Measurements from ENCODE around the gene DCHS1. TPM values are rescaled to one million over a fixed set of nuclear protein-coding genes. Genes with fewer than 3 reads are reported as not detected.

DCHS1 gene
- total RNA-seq, 2 donors from 2014 or later = 11.2 to 17.4 TPM

DNA sequence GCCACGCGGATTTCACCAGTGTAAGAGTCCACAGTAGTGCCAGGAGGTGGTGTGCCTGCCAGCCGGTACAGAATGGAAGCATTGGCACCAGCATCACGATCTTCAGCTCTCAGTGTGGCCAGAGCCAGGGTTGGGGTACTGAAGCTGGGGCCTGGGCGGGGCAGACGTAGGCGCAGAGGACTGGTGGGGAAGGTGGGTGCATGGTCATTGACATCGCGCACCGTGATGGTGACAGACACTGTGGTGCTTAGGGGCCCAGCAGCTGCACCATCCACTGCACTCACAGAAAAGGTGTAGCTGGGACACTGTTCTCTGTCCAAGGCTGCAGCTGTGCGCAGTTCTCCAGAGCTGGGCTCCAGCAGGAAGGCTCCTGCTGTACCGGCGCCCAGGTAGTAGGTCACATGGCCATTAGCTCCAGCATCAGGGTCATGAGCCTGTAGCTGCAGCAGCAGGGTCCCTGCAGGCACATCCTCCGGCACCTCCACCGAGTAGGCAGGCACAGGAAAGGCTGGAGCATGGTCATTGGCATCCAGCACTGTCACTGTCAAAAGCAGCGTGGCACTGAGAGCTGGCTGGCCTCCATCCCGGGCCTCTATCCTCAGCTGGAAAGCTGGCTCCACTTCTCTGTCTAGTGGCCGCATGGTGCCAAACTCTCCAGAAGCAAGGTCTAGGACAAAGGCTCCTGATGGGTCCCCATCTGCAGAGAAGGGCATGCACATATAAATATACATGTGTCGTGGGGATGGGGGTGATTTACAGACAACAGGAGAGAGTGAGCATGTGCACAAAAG, 28.4 kb downstream of the DCHS1 start:
- TF ChIP-seq, protein P1, sequence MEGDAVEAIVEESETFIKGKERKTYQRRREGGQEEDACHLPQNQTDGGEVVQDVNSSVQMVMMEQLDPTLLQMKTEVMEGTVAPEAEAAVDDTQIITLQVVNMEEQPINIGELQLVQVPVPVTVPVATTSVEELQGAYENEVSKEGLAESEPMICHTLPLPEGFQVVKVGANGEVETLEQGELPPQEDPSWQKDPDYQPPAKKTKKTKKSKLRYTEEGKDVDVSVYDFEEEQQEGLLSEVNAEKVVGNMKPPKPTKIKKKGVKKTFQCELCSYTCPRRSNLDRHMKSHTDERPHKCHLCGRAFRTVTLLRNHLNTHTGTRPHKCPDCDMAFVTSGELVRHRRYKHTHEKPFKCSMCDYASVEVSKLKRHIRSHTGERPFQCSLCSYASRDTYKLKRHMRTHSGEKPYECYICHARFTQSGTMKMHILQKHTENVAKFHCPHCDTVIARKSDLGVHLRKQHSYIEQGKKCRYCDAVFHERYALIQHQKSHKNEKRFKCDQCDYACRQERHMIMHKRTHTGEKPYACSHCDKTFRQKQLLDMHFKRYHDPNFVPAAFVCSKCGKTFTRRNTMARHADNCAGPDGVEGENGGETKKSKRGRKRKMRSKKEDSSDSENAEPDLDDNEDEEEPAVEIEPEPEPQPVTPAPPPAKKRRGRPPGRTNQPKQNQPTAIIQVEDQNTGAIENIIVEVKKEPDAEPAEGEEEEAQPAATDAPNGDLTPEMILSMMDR (IDR thresholded peaks at IDR 0.05) = no peak
- TF ChIP-seq POLR2AphosphoS5 (IDR thresholded peaks at IDR 0.05) (no peak), POLR2A (IDR thresholded peaks at IDR 0.05) (no peak)
- intact Hi-C loops (cut with DNase I) = no loop called here
- Histone ChIP-seq H3K27ac (no peak overlapping the region), H3K4me1 (replicated peaks) (no peaks in the 10 kb centered on the region), H3K27me3 (replicated peaks; ENCODE audit: insufficient read depth) (no peaks in the 10 kb centered on the region), H3K9me3 (no peaks in the 10 kb centered on the region), H3K36me3 (no peaks in the 10 kb centered on the region), H3K4me3 (no peak overlapping the region)
- DNase-seq (ENCODE audit: low spot score) = no peak
- 85% methylated on average over 19 of the region's 19 CpGs for WGBS

DNA sequence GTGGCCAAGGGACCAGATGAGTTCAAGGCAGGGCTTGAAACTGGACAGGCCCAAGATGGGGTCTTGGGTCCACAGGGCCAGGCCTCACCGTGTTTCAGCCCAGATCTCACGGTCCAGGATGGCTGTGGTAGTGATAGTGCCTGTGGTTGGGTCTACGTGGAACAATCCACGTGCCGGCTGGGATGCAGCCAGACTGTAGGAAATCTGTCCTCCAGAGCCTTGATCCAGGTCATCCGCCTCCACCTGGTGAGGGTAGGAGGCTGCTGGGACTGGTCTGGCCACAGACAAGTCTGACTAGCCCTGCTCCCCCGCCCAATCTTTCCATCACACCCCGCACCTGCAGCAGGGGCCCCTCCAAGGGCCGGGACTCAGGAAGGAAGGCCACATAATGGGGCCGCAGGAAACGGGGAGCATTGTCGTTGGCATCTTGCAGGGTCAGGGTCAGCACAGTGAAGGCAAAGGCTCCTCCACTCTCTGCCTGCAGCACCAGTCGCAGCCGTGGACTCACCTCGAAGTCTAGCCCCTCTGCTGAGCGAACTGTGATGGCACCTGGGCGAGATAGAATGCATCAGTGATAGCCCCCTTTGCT, 29.7 kb downstream of the DCHS1 start:
- Histone ChIP-seq H3K4me1 (replicated peaks) (no peaks in the 10 kb centered on the region), H3K4me3 (no peak overlapping the region), H3K27ac (no peak overlapping the region), H3K36me3 (no peaks in the 10 kb centered on the region), H3K9me3 (no peaks in the 10 kb centered on the region), H3K27me3 (replicated peaks; ENCODE audit: insufficient read depth) (no peaks in the 10 kb centered on the region)
- 93% methylated on average over 15 of the region's 17 CpGs for WGBS
- intact Hi-C loops (cut with DNase I) = no loop called here
- no peak for TF ChIP-seq POLR2AphosphoS5 (IDR thresholded peaks at IDR 0.05)
- TF ChIP-seq POLR2A (IDR thresholded peaks at IDR 0.05) = no peak
- TF ChIP-seq, protein P1 (IDR thresholded peaks at IDR 0.05) = no peak
- DNase-seq (ENCODE audit: low spot score) = no peak

DNA sequence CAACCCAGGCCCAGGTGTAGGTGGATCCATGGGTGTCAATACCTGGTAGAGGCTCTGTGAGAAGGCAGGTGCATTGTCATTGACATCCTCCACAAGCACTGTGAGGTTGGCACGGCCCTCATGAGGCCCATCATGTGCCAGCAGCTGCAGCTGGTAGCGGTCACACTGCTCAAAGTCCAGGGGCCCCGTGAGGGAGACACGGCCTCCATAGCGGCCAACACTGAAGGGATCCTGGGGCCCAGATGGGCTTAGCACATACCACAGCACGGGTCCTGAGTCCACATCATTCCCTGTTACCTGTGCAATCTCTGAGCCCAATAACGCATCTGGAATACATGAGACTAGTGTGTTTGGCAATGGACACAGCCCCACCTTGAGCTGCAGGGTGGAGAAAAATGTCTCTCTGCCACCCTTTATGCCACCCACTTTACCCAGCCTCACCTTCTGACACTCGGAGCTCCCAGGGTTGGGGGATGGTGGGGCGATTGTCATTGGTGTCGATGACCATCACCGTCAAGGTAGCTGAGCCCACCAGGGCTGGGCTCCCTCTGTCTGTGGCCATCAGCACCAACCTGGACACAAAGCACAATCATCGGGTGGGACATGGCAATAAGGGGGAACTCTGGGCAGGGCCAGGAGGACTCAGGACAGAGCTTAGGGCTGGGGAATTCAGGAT, 30.3 kb downstream of the DCHS1 start:
- no peaks in the 10 kb centered on the region for H3K36me3 ChIP-seq
- intact Hi-C loops (cut with DNase I) = no loop called here
- 90% methylated on average over 12 of the region's 12 CpGs for WGBS
- H3K27me3 ChIP-seq (replicated peaks; ENCODE audit: insufficient read depth) = no peaks in the 10 kb centered on the region
- no peaks in the 10 kb centered on the region for H3K9me3 ChIP-seq
- TF ChIP-seq POLR2A (IDR thresholded peaks at IDR 0.05) (no peak), POLR2AphosphoS5 (IDR thresholded peaks at IDR 0.05) (no peak)
- TF ChIP-seq, protein P1 (IDR thresholded peaks at IDR 0.05) = no peak
- DNase-seq (ENCODE audit: low spot score) = no peak
- no peaks in the 10 kb centered on the region for H3K4me1 ChIP-seq (replicated peaks)
- no peak overlapping the region for H3K27ac ChIP-seq
- H3K4me3 ChIP-seq = no peak overlapping the region

DNA sequence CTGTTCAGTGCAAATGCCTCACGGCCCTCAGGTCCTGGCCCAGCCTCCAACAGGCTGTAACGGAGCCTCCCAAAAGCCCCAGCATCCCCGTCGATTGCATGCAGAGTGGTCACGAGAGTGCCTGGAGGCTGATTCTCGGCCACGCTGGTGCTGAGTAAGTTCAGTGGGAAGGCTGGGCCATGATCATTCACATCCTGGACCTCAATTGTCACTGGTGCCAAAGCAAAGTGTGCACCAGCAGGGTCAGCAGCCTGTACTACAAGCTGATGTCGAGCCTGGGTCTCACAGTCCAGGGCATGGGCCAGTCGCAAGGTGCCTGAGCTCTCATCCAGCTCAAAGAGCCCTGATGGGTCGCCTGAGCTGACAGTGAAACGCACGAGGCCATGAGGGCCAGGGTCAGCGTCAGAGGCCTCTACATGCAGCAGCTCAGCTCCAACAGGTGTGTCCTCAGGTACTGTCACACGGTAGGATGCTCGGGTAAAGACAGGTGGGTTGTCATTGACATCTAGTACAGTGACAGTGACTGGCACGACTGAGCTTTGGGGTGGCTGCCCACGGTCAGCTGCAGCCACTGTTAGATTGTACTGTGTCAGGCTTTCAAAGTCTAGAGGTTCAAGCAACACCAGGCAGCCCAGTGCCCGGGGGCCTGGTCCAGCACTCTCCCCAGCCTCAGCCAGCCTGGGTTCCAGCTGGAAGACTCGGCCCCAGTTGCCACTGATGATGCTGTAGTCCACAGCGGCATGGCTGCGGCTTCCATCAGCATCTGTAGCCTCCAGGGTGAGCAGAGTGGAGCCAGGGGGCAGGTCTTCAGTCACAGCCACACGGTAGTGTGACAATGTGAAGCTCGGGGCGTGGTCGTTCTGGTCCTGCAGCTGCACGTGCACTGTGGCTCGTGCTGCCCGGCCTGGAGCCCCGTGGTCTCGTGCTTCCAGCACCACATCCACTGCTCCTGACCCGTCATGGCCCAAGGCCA, 31.9 kb downstream of the DCHS1 start:
- DNase-seq (ENCODE audit: low spot score) = no peak
- Histone ChIP-seq H3K9me3 (no peaks in the 10 kb centered on the region), H3K27ac (no peak overlapping the region), H3K4me3 (no peak overlapping the region), H3K27me3 (replicated peaks; ENCODE audit: insufficient read depth) (no peaks in the 10 kb centered on the region), H3K4me1 (replicated peaks) (no peaks in the 10 kb centered on the region), H3K36me3 (no peaks in the 10 kb centered on the region)
- 86% methylated on average over 31 of the region's 31 CpGs for WGBS
- intact Hi-C loops (cut with DNase I) = no loop called here
- no peak for TF ChIP-seq POLR2A (IDR thresholded peaks at IDR 0.05)
- TF ChIP-seq, protein P1 (IDR thresholded peaks at IDR 0.05) = no peak
- TF ChIP-seq POLR2AphosphoS5 (IDR thresholded peaks at IDR 0.05) = no peak
